ENCODE measurements around the gene MORN4. TPM values are rescaled to one million over a fixed set of nuclear protein-coding genes. Genes with fewer than 3 reads are reported as not detected.

MORN4 gene
- total and polyA plus RNA-seq, 9 of the 15 experiments (the other 6 are each of a cell fraction or from before 2014, with no cell fraction given): 8.3 to 23.9 (median 11.7) TPM

GRCh38 chr10:97664282-97664850 lies 31.1 kb upstream of the MORN4 start (continued):
- TF ChIP-seq CEBPZ (IDR thresholded peaks at IDR 0.05; ENCODE audit: borderline replicate concordance, low read depth, low read length): no peak
- no peak for TF ChIP-seq SRSF7 (optimal IDR thresholded peaks at IDR 0.05; ENCODE audit: low read depth, low read length)
- peak; percentile 94 for TF ChIP-seq SMARCC2 (IDR thresholded peaks at IDR 0.05; ENCODE audit: low read depth)
- TF ChIP-seq FOXJ3 (CRISPR knock-in tag; IDR thresholded peaks at IDR 0.05): no peak
- TF ChIP-seq CBFB (CRISPR knock-in tag; IDR thresholded peaks at IDR 0.05): no peak
- no peak for TF ChIP-seq SFPQ (IDR thresholded peaks at IDR 0.05; ENCODE audit: low read depth, low read length)
- TF ChIP-seq HIVEP1 (CRISPR knock-in tag; IDR thresholded peaks at IDR 0.05): no peak
- no peak for TF ChIP-seq ZNF512 (tag; IDR thresholded peaks at IDR 0.05)
- TF ChIP-seq TCF7L2 (IDR thresholded peaks at IDR 0.05; ENCODE audit: low read depth, low read length): no peak
- TF ChIP-seq SIX5 (IDR thresholded peaks at IDR 0.05; ENCODE audit: borderline replicate concordance in 1 of 2, insufficient read depth in 1 of 2, low read depth in 1 of 2, low read length in 2 of 2): no peak
- no peak for TF ChIP-seq ZNF41 (CRISPR knock-in tag; conservative IDR thresholded peaks at IDR 0.05)
- TF ChIP-seq JUN (IDR thresholded peaks at IDR 0.05; ENCODE audit: borderline replicate concordance, low read depth, low read length): no peak
- no peak for TF ChIP-seq JUN (CRISPR knock-in tag; IDR thresholded peaks at IDR 0.05; ENCODE audit: borderline replicate concordance)
- TF ChIP-seq NR3C1 (CRISPR knock-in tag; IDR thresholded peaks at IDR 0.05): no peak
- TF ChIP-seq ATF7 (IDR thresholded peaks at IDR 0.05): peak; percentile 62; the same call in 1 of the 2 replicates
- no peak for TF ChIP-seq NR0B1 (IDR thresholded peaks at IDR 0.05; ENCODE audit: partially characterized antibody)
- no peak for TF ChIP-seq MYNN (IDR thresholded peaks at IDR 0.05)
- no peak for TF ChIP-seq MYNN (CRISPR knock-in tag; IDR thresholded peaks at IDR 0.05)
